ENCODE measurements around the gene SPAG9. TPM values are rescaled to one million over a fixed set of nuclear protein-coding genes. Genes with fewer than 3 reads are reported as not detected.

Gene SPAG9
- total RNA-seq, 1 donor from 2014 or later: 57.8 TPM

- no peak for DNase-seq (ENCODE audit: low spot score)
- intact Hi-C loops (cut with DNase I): no loop called here
These were observed 185.9 kb downstream of the SPAG9 start for GRCh38 chr17:50934672-50935220.

- no peak for DNase-seq (ENCODE audit: low spot score)
- intact Hi-C loops (cut with DNase I): no loop called here
These were observed 186.5 kb downstream of the SPAG9 start for GRCh38 chr17:50934161-50934560.

- intact Hi-C loops (cut with DNase I): loop anchor here (1.0 kb wide), 1 partner anchor 64 kb away; no protein-coding TSS in a partner anchor
- peak; percentile 92 for DNase-seq (ENCODE audit: low spot score)
These were observed 189.3 kb downstream of the SPAG9 start for GRCh38 chr17:50931144-50931908.

GRCh38 chr17:50928646-50929045 is 192.0 kb downstream of the SPAG9 start:
- DNase-seq (ENCODE audit: low spot score): no peak
- intact Hi-C loops (cut with DNase I): no loop called here

- intact Hi-C loops (cut with DNase I): no loop called here
These were observed 193.4 kb downstream of the SPAG9 start for GRCh38 chr17:50927287-50927686.

GRCh38 chr17:50926523-50926922 is 194.1 kb downstream of the SPAG9 start:
- DNase-seq (ENCODE audit: low spot score): no peak
- intact Hi-C loops (cut with DNase I): no loop called here

More at GRCh38 chr17:50927287-50927686, 193.4 kb downstream of the SPAG9 start:
- no peak for DNase-seq (ENCODE audit: low spot score)

- intact Hi-C loops (cut with DNase I): no loop called here
- no peak for DNase-seq (ENCODE audit: low spot score)
These were observed 195.3 kb downstream of the SPAG9 start for GRCh38 chr17:50925296-50925891.

- DNase-seq (ENCODE audit: low spot score): no peak
- intact Hi-C loops (cut with DNase I): no loop called here
These were observed 195.9 kb downstream of the SPAG9 start for GRCh38 chr17:50924800-50925199.

GRCh38 chr17:50924300-50924699 is 196.4 kb downstream of the SPAG9 start:
- DNase-seq (ENCODE audit: low spot score): no peak
- intact Hi-C loops (cut with DNase I): no loop called here

- no peak for DNase-seq (ENCODE audit: low spot score)
- intact Hi-C loops (cut with DNase I): no loop called here
These were observed 197.1 kb downstream of the SPAG9 start for GRCh38 chr17:50923611-50924010.

GRCh38 chr17:50922721-50923405 is 197.8 kb downstream of the SPAG9 start:
- no peak for DNase-seq (ENCODE audit: low spot score)
- intact Hi-C loops (cut with DNase I): no loop called here

GRCh38 chr17:50922107-50922506 is 198.6 kb downstream of the SPAG9 start:
- intact Hi-C loops (cut with DNase I): no loop called here
- no peak for DNase-seq (ENCODE audit: low spot score)

- intact Hi-C loops (cut with DNase I): no loop called here
- DNase-seq (ENCODE audit: low spot score): no peak
These were observed 199.6 kb downstream of the SPAG9 start for GRCh38 chr17:50920891-50921586.

GRCh38 chr17:50920041-50920410 is 200.6 kb downstream of the SPAG9 start:
- intact Hi-C loops (cut with DNase I): no loop called here
- no peak for DNase-seq (ENCODE audit: low spot score)

- intact Hi-C loops (cut with DNase I): no loop called here
These were observed 201.2 kb downstream of the SPAG9 start for GRCh38 chr17:50919321-50920040.

GRCh38 chr17:50918933-50919296 is 201.8 kb downstream of the SPAG9 start:
- intact Hi-C loops (cut with DNase I): no loop called here
- DNase-seq (ENCODE audit: low spot score): no peak

More at GRCh38 chr17:50919321-50920040, 201.2 kb downstream of the SPAG9 start:
- DNase-seq (ENCODE audit: low spot score): peak; percentile 96

GRCh38 chr17:50918071-50918932 is 202.4 kb downstream of the SPAG9 start:
- intact Hi-C loops (cut with DNase I): no loop called here
- no peak for DNase-seq (ENCODE audit: low spot score)

- no peak for DNase-seq (ENCODE audit: low spot score)
- intact Hi-C loops (cut with DNase I): no loop called here
These were observed 203.3 kb downstream of the SPAG9 start for GRCh38 chr17:50917418-50917743.
